ENCODE data around the gene GRHL3. TPM values are rescaled to one million over a fixed set of nuclear protein-coding genes. Genes with fewer than 3 reads are reported as not detected.

GRHL3 gene
- total RNA-seq, 2 experiments from 2014 or later: not detected

DNA sequence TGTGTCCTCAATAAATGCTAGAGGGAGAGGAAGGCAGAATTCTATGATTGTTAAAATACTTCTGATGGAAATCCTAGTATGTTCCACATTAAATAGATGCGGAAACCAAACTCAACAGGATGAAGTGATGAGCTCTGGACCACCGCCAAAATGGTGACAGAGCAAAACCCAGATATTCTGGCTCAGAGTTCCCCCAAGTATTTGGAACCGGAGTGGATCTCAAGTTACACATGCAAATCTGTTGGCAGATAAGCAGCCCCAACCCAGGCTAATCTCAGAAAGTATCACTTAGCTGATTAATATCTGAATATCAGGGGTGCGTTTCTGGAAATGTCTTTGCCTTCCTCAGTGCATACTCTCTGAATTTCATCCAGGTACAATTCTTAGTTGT is 17.4 kb upstream of the GRHL3 start:
- peaks cover 27% of the 10 kb centered on the region for H3K27me3 Mint-ChIP-seq
- H3K4me3 Mint-ChIP-seq: no peak overlapping the region
- POLR2A ChIA-PET: no interaction called here
- DNase-seq (no peak), ATAC-seq (no peak)
- H3K27ac Mint-ChIP-seq: no peak overlapping the region
- CTCF ChIA-PET: interaction anchor here (1.2 to 1.4 kb wide), 3 partner anchors 53 to 151 kb away, joined by 3 read pairs; no protein-coding TSS in a partner anchor
- no peaks in the 10 kb centered on the region for H3K36me3 Mint-ChIP-seq (ENCODE audit: low read depth)
- H3K9me3 Mint-ChIP-seq: no peaks in the 10 kb centered on the region
- no peaks in the 10 kb centered on the region for H3K4me1 Mint-ChIP-seq (ENCODE audit: low read depth)
- TF ChIP-seq, protein P1, sequence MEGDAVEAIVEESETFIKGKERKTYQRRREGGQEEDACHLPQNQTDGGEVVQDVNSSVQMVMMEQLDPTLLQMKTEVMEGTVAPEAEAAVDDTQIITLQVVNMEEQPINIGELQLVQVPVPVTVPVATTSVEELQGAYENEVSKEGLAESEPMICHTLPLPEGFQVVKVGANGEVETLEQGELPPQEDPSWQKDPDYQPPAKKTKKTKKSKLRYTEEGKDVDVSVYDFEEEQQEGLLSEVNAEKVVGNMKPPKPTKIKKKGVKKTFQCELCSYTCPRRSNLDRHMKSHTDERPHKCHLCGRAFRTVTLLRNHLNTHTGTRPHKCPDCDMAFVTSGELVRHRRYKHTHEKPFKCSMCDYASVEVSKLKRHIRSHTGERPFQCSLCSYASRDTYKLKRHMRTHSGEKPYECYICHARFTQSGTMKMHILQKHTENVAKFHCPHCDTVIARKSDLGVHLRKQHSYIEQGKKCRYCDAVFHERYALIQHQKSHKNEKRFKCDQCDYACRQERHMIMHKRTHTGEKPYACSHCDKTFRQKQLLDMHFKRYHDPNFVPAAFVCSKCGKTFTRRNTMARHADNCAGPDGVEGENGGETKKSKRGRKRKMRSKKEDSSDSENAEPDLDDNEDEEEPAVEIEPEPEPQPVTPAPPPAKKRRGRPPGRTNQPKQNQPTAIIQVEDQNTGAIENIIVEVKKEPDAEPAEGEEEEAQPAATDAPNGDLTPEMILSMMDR (IDR thresholded peaks at IDR 0.05): no peak
- intact Hi-C loops (cut with micrococcal nuclease): no loop called here

DNA sequence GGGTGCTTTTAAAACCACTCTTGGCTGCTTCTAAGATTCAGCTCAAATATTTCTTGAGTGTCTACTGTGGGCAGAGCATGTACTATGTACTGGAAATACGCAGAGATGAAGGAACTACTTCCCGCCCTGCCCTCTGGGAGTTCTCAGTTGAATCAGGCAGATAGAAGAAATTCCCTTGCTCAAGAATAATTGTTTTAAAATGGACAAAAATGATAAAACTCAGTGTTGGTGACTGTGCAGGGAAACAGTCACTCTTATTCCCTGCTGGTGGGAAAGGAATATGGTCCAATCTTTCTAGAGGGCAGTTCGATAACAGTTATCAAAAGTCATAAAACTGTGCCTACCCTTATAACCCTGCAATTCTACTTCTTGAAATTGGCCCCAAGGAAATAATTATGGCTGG is 16.9 kb upstream of the GRHL3 start:
- CTCF ChIA-PET: interaction anchor here (1.2 kb wide), 2 partner anchors 89 to 152 kb away, joined by 3 read pairs; no protein-coding TSS in a partner anchor
- no peak overlapping the region for H3K27ac Mint-ChIP-seq
- TF ChIP-seq, protein P1 (IDR thresholded peaks at IDR 0.05): no peak
- peaks cover 28% of the 10 kb centered on the region for H3K27me3 Mint-ChIP-seq
- ATAC-seq (no peak), DNase-seq (no peak)
- POLR2A ChIA-PET: no interaction called here
- no peaks in the 10 kb centered on the region for H3K9me3 Mint-ChIP-seq
- no peak overlapping the region for H3K4me3 Mint-ChIP-seq
- no peaks in the 10 kb centered on the region for H3K36me3 Mint-ChIP-seq (ENCODE audit: low read depth)
- intact Hi-C loops (cut with micrococcal nuclease): no loop called here
- no peaks in the 10 kb centered on the region for H3K4me1 Mint-ChIP-seq (ENCODE audit: low read depth)

DNA sequence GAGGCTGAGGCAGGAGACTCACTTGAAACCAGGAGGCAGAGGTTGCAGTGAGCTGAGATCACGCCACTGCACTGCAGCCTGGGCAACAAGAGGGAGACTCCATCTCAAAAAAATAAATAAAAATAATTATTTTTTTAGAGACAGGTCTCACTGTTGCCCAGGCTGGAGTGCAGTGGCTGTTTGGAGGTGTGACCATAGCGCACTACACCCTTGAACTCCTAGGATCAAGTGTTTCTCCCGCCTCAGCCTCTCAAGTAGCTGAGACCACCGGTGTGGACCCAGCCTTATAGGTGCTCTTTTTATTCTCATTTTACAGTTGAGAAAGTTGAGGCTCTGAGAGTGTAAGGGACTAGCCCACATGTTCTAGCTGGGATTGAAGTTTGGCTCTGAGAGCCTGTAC is 15.6 kb upstream of the GRHL3 start:
- DNase-seq: no peak
- ATAC-seq: no peak
- TF ChIP-seq, protein P1 (IDR thresholded peaks at IDR 0.05): no peak
- ChIA-PET POLR2A (interaction anchor here (0.9 kb wide), 1 partner anchor 64 kb away, joined by 3 read pairs; no protein-coding TSS in a partner anchor), CTCF (interaction anchor here (1.5 kb wide), 1 partner anchor 19 kb away, joined by 3 read pairs; no protein-coding TSS in a partner anchor)
- H3K27ac Mint-ChIP-seq: no peak overlapping the region
- intact Hi-C loops (cut with micrococcal nuclease): no loop called here
- H3K4me1 Mint-ChIP-seq (ENCODE audit: low read depth): no peaks in the 10 kb centered on the region
- no peak overlapping the region for H3K4me3 Mint-ChIP-seq
- no peaks in the 10 kb centered on the region for H3K36me3 Mint-ChIP-seq (ENCODE audit: low read depth)
- no peaks in the 10 kb centered on the region for H3K9me3 Mint-ChIP-seq
- H3K27me3 Mint-ChIP-seq: peaks cover 29% of the 10 kb centered on the region

DNA sequence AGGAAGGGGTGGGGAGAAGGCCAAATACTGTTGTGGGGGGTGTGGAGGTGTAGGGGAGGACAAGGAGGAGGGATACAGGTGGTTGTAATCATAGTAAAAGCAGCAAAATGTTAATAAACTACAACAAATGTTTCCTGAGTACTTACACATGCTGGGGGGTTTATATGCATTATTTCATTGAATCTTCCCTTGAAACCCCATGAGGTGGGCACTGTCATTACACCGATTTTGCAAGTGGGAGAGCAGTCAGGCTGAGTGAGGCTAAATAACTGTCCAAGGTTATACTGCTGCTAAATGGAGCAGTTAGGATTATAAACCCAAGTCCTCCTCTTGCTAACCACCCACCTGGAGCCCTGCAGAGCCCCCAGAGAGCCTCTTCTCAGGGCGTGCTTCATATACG is 14.4 kb upstream of the GRHL3 start:
- ATAC-seq: no peak
- peaks cover 31% of the 10 kb centered on the region for H3K27me3 Mint-ChIP-seq

DNA sequence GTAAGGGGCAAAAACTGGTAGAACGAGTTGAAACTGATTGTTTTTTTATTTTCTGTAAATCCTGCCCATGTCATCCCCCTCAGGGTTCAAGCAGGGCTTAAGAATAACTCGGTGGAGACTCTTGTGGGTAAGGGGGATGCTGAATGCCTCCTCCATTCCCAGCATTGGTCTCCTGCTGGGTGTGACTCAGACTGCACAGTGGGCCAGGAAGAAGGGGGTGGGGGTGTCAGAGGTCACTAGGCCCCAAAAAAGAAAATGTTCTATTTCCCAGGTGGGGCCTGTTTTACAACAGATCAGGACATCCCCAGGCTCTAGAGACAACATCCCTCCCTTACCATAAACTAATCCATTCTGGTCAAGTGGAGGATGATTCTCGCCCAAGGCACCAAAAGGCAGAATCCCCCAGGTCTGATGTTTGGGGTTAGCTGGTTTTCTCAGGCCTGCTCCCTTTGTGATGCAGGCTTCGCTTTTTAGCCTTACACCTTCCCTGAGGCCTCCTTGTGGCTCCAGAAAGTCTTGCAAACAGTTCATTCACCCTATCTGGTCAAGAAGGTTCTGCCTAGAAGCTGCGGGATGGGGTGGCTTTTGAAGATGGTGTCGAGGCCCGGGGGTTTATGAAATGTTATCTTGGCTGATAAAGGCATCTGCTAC is 10.7 kb upstream of the GRHL3 start:
- Mint-ChIP-seq H3K27ac (no peak overlapping the region), H3K9me3 (no peaks in the 10 kb centered on the region), H3K36me3 (ENCODE audit: low read depth) (no peaks in the 10 kb centered on the region), H3K27me3 (peaks cover 23% of the 10 kb centered on the region), H3K4me1 (ENCODE audit: low read depth) (no peaks in the 10 kb centered on the region), H3K4me3 (no peak overlapping the region)
- ChIA-PET POLR2A (no interaction called here), CTCF (interaction anchor here (1.0 kb wide), 2 partner anchors 13 to 76 kb away, joined by 3 to 4 read pairs; no protein-coding TSS in a partner anchor)
- no peak for ATAC-seq
- TF ChIP-seq, protein P1 (IDR thresholded peaks at IDR 0.05): no peak
- intact Hi-C loops (cut with micrococcal nuclease): no loop called here
- DNase-seq: no peak

More for the DNA sequence above, 14.4 kb upstream of the GRHL3 start:
- H3K36me3 Mint-ChIP-seq (ENCODE audit: low read depth): no peaks in the 10 kb centered on the region
- no peak for DNase-seq
- POLR2A ChIA-PET: no interaction called here
- no peak overlapping the region for H3K27ac Mint-ChIP-seq
- H3K9me3 Mint-ChIP-seq: no peaks in the 10 kb centered on the region
- no peak overlapping the region for H3K4me3 Mint-ChIP-seq
- H3K4me1 Mint-ChIP-seq (ENCODE audit: low read depth): no peaks in the 10 kb centered on the region
- CTCF ChIA-PET: interaction anchor here (2.7 kb wide), 1 partner anchor 103 kb away, joined by 7 read pairs; no protein-coding TSS in a partner anchor
- intact Hi-C loops (cut with micrococcal nuclease): no loop called here
- TF ChIP-seq, protein P1 (IDR thresholded peaks at IDR 0.05): no peak

All from activated CD8-positive, alpha-beta T cell treated with anti-CD3 and anti-CD28 coated beads for 36 hours (primary cell).